ENCODE results near the gene ZFAND3. TPM values are rescaled to one million over a fixed set of nuclear protein-coding genes. Genes with fewer than 3 reads are reported as not detected.

The ZFAND3 gene
- total RNA-seq, 1 experiment from 2014 or later, result 107 TPM

- H3K4me3 Mint-ChIP-seq (ENCODE audit: unreplicated experiment), result no peak overlapping the region
- H3K27ac Mint-ChIP-seq (ENCODE audit: unreplicated experiment), result no peak overlapping the region
- Histone ChIP-seq H3K36me3 (ENCODE audit: control insufficient read depth, insufficient read depth, low read length) (no peaks in the 10 kb centered on the region; the same call in 1 of the 2 replicates), H3K27me3 (replicated peaks; ENCODE audit: control insufficient read depth, insufficient read depth, low read length) (no peaks in the 10 kb centered on the region), H3K4me1 (peaks cover 8% of the 10 kb centered on the region), H3K9me3 (no peaks in the 10 kb centered on the region), H3K4me3 (ENCODE audit: low read depth, low read length) (no peak overlapping the region)
- BruUV-seq (replicated peaks), result no TSS peak
- TF ChIP-seq CTCF (IDR thresholded peaks at IDR 0.05; ENCODE audit: insufficient read depth in 1 of 2, low read depth in 1 of 2, low read length in 1 of 2, severe bottlenecking in 1 of 2, unreplicated experiment in 1 of 2), result no peak
- no peaks in the 10 kb centered on the region for H3K27me3 Mint-ChIP-seq (ENCODE audit: insufficient read depth, unreplicated experiment)
- H3K4me1 Mint-ChIP-seq (ENCODE audit: low read depth, unreplicated experiment), result peaks cover 17% of the 10 kb centered on the region
- no peaks in the 10 kb centered on the region for H3K9me3 Mint-ChIP-seq (ENCODE audit: unreplicated experiment)
- POLR2A ChIA-PET, result no interaction called here
- CTCF ChIA-PET, result no interaction called here
- no peak for DNase-seq
- peaks cover 4% of the 10 kb centered on the region for H3K36me3 Mint-ChIP-seq (ENCODE audit: insufficient read depth, unreplicated experiment)
- intact Hi-C loops (cut with micrococcal nuclease; ENCODE audit: unreplicated experiment), result no loop called here
Measured at GRCh38 chr6:38080889-38081288, 261.4 kb downstream of the ZFAND3 start.

GRCh38 chr6:38085031-38085430 lies 265.5 kb downstream of the ZFAND3 start:
- Mint-ChIP-seq H3K27ac (ENCODE audit: unreplicated experiment) (no peak overlapping the region), H3K9me3 (ENCODE audit: unreplicated experiment) (no peaks in the 10 kb centered on the region), H3K36me3 (ENCODE audit: insufficient read depth, unreplicated experiment) (peaks cover 25% of the 10 kb centered on the region), H3K4me3 (ENCODE audit: unreplicated experiment) (no peak overlapping the region), H3K4me1 (ENCODE audit: low read depth, unreplicated experiment) (peaks cover 11% of the 10 kb centered on the region), H3K27me3 (ENCODE audit: insufficient read depth, unreplicated experiment) (no peaks in the 10 kb centered on the region)
- BruUV-seq (replicated peaks), result no TSS peak
- ChIA-PET POLR2A (no interaction called here), CTCF (no interaction called here)
- no peak for DNase-seq
- Histone ChIP-seq H3K4me3 (ENCODE audit: low read depth, low read length) (no peak overlapping the region), H3K9me3 (no peaks in the 10 kb centered on the region), H3K27me3 (replicated peaks; ENCODE audit: control insufficient read depth, insufficient read depth, low read length) (no peaks in the 10 kb centered on the region), H3K4me1 (peaks cover 8% of the 10 kb centered on the region), H3K36me3 (ENCODE audit: control insufficient read depth, insufficient read depth, low read length) (no peaks in the 10 kb centered on the region)
- TF ChIP-seq CTCF (IDR thresholded peaks at IDR 0.05; ENCODE audit: insufficient read depth in 1 of 2, low read depth in 1 of 2, low read length in 1 of 2, severe bottlenecking in 1 of 2, unreplicated experiment in 1 of 2), result no peak
- intact Hi-C loops (cut with micrococcal nuclease; ENCODE audit: unreplicated experiment), result no loop called here

- Mint-ChIP-seq H3K36me3 (ENCODE audit: insufficient read depth, unreplicated experiment) (peaks cover 25% of the 10 kb centered on the region), H3K9me3 (ENCODE audit: unreplicated experiment) (no peaks in the 10 kb centered on the region), H3K27ac (ENCODE audit: unreplicated experiment) (no peak overlapping the region), H3K27me3 (ENCODE audit: insufficient read depth, unreplicated experiment) (no peaks in the 10 kb centered on the region), H3K4me3 (ENCODE audit: unreplicated experiment) (no peak overlapping the region), H3K4me1 (ENCODE audit: low read depth, unreplicated experiment) (peaks cover 1% of the 10 kb centered on the region)
- no peak for DNase-seq
- H3K36me3 ChIP-seq (ENCODE audit: control insufficient read depth, insufficient read depth, low read length), result no peaks in the 10 kb centered on the region
- H3K9me3 ChIP-seq, result no peaks in the 10 kb centered on the region
- POLR2A ChIA-PET, result no interaction called here
- no peak for TF ChIP-seq CTCF (IDR thresholded peaks at IDR 0.05; ENCODE audit: insufficient read depth in 1 of 2, low read depth in 1 of 2, low read length in 1 of 2, severe bottlenecking in 1 of 2, unreplicated experiment in 1 of 2)
- no peaks in the 10 kb centered on the region for H3K27me3 ChIP-seq (replicated peaks; ENCODE audit: control insufficient read depth, insufficient read depth, low read length)
- H3K4me1 ChIP-seq, result no peaks in the 10 kb centered on the region
- CTCF ChIA-PET, result interaction anchor here (0.7 kb wide), 1 partner anchor 69 kb away, joined by 11 read pairs; no protein-coding TSS in a partner anchor
- intact Hi-C loops (cut with micrococcal nuclease; ENCODE audit: unreplicated experiment), result no loop called here
- no TSS peak for BruUV-seq (replicated peaks)
- no peak overlapping the region for H3K4me3 ChIP-seq (ENCODE audit: low read depth, low read length)
Measured at GRCh38 chr6:38086346-38086745, 266.8 kb downstream of the ZFAND3 start.

All from Caco-2 (cell line).